Right kidney (tissue), 9 donors: ENCODE data around the gene REV3L.
"Not testable (repeated sequence)": the region's sequence is repeated elsewhere in the genome, so short reads cannot be mapped to it uniquely, and the experiment has no call there.

Experiments used
- DNase-seq: peaks from one replicate; pipeline ENCODE4 v3.0.0-alpha.2; 2016
- long read RNA-seq, 8 donors: transcript quantifications; one replicate each; lab custom pipeline, GENCODE V29; 2026

The REV3L gene, protein sequence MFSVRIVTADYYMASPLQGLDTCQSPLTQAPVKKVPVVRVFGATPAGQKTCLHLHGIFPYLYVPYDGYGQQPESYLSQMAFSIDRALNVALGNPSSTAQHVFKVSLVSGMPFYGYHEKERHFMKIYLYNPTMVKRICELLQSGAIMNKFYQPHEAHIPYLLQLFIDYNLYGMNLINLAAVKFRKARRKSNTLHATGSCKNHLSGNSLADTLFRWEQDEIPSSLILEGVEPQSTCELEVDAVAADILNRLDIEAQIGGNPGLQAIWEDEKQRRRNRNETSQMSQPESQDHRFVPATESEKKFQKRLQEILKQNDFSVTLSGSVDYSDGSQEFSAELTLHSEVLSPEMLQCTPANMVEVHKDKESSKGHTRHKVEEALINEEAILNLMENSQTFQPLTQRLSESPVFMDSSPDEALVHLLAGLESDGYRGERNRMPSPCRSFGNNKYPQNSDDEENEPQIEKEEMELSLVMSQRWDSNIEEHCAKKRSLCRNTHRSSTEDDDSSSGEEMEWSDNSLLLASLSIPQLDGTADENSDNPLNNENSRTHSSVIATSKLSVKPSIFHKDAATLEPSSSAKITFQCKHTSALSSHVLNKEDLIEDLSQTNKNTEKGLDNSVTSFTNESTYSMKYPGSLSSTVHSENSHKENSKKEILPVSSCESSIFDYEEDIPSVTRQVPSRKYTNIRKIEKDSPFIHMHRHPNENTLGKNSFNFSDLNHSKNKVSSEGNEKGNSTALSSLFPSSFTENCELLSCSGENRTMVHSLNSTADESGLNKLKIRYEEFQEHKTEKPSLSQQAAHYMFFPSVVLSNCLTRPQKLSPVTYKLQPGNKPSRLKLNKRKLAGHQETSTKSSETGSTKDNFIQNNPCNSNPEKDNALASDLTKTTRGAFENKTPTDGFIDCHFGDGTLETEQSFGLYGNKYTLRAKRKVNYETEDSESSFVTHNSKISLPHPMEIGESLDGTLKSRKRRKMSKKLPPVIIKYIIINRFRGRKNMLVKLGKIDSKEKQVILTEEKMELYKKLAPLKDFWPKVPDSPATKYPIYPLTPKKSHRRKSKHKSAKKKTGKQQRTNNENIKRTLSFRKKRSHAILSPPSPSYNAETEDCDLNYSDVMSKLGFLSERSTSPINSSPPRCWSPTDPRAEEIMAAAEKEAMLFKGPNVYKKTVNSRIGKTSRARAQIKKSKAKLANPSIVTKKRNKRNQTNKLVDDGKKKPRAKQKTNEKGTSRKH (N-terminal part only)
- long read RNA-seq, donor 1: 0 reads
- long read RNA-seq, donor 2: 0 reads
- long read RNA-seq, donor 3, partial matches to known transcripts: 0 of 1 reads
- long read RNA-seq, donor 3, other reads (novel, unspliced or antisense): 0 of 1 reads
- long read RNA-seq, donor 4, partial matches to known transcripts: 8 of 8 reads
- long read RNA-seq, donor 4, other reads (novel, unspliced or antisense): 0 of 8 reads
- long read RNA-seq, donor 5: 0 reads
- long read RNA-seq, donor 6: 0 reads
- long read RNA-seq, donor 7, partial matches to known transcripts: 20 of 20 reads
- long read RNA-seq, donor 7, other reads (novel, unspliced or antisense): 0 of 20 reads
- long read RNA-seq, donor 8, partial matches to known transcripts: 5 of 5 reads
- long read RNA-seq, donor 8, other reads (novel, unspliced or antisense): 0 of 5 reads

DNA sequence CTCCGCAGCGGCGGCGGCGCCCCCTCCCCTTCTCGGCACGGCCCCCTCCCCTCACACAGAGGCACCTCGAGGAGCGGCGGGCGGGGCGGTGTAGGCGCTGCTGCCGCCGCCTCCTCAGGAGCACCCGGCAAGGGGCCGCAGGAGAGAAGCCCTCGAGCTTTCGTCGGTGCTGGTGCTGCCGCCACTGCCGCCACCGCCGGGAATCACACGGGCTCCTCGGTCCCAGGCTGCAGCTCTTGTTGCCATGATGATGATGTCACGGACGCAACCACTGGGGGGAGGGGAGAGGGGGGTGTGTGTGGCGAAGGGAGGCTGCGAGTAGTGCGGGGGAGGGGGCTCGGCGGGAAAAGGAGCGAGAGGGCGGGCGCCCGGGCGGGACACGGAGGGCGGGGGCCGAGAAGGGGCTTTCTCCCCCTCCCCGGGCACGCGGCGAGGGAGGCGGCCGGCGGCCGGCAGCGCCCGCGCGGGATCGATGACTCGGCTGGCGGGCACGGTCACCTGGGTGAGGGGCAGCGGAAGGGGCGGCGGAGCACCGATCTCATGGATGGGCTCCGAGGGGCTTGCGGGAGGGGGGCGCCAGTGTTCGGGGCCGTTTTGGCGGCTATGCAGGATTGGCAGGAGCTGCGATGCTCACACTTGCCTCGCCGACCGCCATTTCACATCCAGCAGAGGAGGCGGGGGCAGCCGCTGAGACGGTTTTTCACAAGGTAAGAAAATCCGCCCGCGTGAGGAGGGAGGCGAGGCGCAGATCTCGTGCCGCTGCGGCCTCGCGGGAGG is at the start of gene REV3L:
Gene REV3L (minus strand): TSS at position 260 of the 777 bp plus-strand sequence. CDS start 330 bp downstream, outside the sequence.
- DNase-seq: peak; percentile 98

- no peak for DNase-seq
Measured at GRCh38 chr6:111531185-111531584, 48.2 kb upstream of the REV3L start.

GRCh38 chr6:111530667-111531066 is 47.6 kb upstream of the REV3L start:
- DNase-seq: no peak

DNA sequence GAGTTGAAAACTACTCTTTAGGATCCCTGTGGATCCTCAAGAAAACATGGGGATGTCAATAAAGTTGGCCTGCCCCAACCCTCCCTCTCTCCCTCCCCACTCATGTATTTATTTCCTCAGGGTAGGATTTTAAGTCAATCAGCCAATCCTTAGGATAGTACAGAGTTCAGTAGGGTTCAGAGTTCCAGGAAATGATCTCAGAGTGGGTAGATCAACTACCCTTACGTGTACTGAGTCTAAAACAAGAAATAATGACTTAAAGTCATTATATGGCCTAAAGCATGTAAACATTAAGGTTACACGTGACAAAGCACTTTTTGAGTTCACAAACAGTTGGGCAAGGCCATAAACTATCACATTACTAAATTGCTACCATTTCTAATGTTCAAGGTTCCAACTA is 47.2 kb upstream of the REV3L start:
- no peak for DNase-seq

DNA sequence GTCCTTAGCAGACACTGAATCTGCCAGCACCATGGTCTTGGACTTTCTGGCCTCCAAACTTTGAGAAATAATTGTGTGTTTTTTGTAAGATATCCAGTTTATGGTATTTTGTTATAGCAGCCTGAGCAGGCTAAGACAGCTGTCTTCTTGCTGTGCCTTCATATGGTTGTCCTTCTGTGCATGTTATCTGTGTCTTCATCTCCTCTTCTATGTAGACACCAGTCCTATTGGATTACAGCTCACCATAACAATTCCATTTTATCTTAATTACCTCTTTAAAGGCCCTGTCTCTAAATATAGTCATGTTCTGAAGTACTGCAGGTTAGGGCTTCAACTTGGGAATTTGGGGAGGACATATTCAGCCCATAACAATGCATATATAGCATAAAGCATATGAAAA is 44.3 kb upstream of the REV3L start:
- DNase-seq: no peak

- DNase-seq: no peak
Measured at GRCh38 chr6:111524735-111525134, 41.7 kb upstream of the REV3L start.

DNA sequence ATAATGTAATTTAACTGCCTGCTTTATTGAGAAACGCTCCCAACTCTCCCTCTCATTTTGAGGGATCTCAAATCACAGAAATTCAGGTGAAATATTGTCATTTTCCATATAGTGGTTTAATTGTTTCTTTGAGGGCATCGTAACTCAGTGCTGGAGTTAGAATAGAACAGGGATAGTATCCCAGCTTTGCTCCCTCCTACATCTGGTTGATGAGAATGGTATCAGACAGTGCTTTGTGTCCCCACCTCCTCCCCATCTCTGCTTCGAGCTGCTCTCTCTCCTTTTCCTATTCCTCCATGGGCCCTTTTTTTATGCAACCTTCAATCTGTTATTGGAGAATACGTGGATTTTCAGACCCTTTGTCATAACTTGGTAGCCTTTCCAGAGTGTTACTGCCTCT is 41.2 kb upstream of the REV3L start:
- no peak for DNase-seq

DNA sequence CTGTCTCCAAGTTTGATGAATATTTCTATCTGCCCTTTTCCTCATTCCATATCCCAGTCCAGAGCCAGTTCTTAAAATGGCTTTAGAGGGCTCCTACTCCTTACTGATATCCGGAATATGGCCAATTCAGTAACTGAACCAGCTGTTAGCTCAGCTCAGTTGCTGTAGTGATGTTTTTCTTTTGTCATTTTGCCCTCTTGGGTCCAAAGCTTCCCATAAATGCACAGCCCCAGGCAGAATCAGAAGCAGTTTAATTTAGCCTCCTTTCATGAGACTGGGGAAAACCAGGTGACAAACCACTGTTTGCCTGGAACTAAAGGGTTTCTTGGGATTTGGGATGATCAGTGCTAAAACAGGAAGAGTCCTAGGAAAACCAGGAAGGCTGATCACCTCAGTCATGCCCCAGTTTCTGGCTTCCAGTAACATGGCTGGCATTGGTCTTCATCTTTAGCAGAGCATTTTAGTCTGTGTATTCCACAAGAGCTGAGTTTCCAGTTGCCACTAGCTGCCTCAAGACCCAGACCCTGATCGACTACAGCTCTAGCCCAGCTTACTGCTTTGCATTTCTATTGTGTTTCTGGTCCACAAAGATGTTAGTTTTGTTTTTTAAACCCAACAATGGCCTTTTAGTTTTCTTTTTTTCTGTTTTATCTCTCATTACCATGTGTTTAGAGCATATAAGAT is 40.6 kb upstream of the REV3L start:
- no peak for DNase-seq

DNA sequence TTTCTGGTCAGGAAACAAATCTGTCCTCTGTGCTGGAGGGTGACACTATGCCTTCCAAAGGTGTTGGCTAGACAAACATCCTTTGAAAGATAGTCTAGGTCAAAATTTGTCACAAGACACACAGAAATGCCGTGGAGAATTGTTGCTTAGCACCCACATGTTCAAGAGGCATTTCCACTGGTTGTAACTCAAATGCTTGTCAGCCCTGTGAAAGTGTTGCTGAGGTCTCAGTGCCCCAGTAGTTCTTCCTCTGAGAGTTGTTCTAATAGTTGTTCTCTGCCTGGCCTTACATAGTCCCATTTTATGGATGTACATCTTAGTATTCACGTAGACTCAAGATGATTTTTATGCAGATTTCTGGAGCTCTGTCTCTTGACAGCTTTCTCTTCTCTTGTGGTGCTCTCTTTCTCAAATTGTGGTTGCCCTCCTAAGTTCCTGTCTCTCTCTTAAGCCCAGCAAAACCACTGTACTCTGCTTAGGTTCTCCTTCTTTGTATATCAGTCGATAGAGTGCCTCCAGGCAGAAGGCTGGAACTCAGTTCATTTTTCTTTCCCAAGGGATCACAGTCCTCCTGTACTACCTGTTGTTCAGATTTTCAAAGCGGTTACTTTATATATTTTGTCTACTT is 39.5 kb upstream of the REV3L start:
- no peak for DNase-seq

- no peak for DNase-seq
Measured at GRCh38 chr6:111521497-111522270, 38.7 kb upstream of the REV3L start.

DNA sequence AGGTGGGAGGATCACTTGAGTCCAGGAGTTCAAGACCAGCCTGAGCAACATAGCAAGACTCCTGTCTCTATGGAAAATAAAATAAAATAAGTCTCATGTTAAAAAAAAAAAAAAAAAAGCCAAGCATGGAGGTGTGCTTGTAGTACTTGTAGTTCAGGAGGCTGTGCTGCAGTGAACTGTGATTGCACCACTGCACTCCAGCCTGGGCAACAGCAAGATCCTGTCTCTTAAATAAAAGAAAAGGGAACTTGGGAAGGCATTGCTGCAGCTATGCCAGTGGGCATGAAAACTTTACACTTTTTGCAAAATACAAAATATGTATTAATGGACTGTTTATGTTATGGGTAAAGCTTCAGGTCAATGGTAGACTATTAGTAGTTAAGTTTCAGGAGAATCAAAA is 37.5 kb upstream of the REV3L start:
- DNase-seq: no peak

- DNase-seq: no peak
Measured at GRCh38 chr6:111517965-111518364, 34.9 kb upstream of the REV3L start.

DNA sequence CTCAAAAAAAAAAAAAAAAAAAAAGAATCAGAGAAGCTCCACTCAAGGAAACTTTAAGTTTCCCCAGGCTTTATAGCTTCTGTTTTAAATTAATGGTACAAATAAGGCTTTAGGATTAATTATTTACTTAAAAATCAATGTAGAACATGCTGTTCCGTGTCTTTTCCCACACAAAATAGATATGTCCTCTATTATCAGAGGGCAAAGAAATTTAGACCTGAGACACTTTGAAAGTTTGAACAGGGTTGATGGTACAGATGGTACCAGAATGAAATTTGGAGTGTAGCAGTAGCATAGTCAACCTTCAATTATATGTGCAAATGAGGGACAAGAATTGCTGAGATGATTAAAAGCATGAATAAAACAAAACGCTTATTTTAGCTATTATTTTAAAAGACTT is 32.2 kb upstream of the REV3L start:
- no peak for DNase-seq

DNA sequence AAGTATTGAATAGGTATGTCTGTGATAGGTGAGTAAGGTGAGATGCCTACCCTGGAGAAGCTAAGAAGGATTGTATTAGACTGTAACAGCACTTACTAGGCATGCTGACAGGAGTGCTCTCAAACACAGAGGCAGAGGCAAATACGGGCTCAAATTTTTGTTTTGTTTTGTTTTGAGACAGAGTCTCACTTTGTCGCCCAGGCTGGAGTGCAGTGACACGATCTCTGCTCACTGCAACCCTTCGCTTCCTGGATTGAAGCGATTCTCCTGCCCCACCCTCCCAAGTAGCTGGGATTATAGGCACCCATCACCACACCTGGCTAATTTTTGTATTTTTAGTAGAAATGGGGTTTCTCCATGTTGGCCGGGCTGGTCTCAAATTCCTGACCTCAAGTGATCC is 31.5 kb upstream of the REV3L start:
- DNase-seq: not testable (repeated sequence)

DNA sequence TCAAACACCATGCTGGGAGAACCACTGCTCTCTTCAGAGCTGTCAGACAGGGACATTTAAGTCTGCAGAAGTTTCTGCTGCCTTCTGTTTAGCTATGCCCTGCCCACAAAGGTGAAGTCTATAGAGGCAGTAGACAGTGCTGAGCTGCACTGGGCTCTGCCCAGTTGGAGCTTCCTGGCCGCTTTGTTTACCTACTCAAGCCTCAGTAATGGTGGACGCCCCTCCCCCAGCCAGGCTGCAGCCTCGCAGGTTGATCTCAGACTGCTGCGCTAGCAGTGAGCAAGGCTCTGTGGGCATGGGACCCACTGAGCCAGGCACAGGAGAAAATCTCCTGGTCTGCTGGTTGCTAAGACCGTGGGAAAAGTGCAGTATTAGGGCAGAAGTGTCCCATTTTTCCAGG is 24.2 kb upstream of the REV3L start:
- DNase-seq: not testable (repeated sequence)

- not testable (repeated sequence) for DNase-seq
Measured at GRCh38 chr6:111505498-111505897, 22.5 kb upstream of the REV3L start.

DNA sequence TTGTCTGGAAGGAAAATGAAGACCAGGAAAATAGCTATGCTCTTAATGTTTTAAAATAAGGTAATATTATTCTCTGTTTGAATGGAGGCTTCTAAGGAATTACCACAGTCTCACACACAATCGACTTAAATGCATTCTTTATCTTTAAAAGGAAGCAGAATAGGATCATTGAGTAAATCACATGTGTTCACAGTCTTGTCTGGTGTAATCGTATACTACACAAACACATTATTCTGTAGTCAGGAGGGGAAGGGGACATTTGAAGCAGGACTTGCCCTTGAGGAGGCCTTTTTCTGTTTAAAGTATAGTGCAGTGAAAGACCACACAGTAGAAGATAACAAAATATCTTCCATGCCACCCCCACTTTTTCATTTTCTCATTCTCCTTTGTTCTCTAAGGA is 20.6 kb upstream of the REV3L start:
- no peak for DNase-seq

- DNase-seq: no peak
Measured at GRCh38 chr6:111503194-111503593, 20.2 kb upstream of the REV3L start.

DNA sequence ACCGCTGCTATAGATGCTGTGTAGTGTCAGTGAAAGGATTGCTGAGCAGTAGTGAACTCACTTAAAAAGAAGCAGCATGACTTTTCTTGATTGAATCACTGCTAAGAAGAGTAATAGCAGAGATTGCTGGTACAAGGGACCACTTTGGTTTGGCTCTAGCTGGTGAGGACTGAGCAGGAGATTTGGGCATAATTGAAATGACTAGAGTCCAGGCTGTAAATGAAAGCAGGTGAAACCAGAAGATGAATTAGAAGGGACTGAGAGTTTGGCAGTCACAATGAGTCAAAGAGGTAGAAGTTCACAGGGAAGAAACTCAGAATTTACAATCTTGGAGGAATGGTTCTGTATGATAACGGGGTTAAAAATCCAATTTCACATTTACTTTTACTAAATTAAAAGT is 19.1 kb upstream of the REV3L start:
- DNase-seq: no peak
